Liver (tissue), 3 donors: ENCODE measurements around the gene ANAPC10.

ENCODE experiments used
- GABPA ChIP-seq, 2 donors: IDR thresholded peaks in 1 of 2; conservative IDR thresholded peaks in 1 of 2; 2 replicates each; pipeline ENCODE4 v1.6.1; 2016; ENCODE audit warnings: antibody characterized with exemption in 2 of 2, mild to moderate bottlenecking in 1 of 2, moderate library complexity in 1 of 2
- NR2F2 ChIP-seq: IDR thresholded peaks from 2 replicates; pipeline ENCODE4 v1.6.1; 2016; ENCODE audit warnings: antibody characterized with exemption
- RAD21 ChIP-seq, 2 donors: IDR thresholded peaks; 2 replicates each; pipeline ENCODE4 v1.6.1; 2016; ENCODE audit warnings: antibody characterized with exemption in 2 of 2, mild to moderate bottlenecking in 2 of 2
- REST ChIP-seq: IDR thresholded peaks from 2 replicates; pipeline ENCODE4 v1.6.1; 2016; ENCODE audit warnings: antibody characterized with exemption, mild to moderate bottlenecking
- TAF1 ChIP-seq: conservative IDR thresholded peaks from 2 replicates; pipeline ENCODE4 v1.6.1; 2016; ENCODE audit warnings: antibody characterized with exemption, mild to moderate bottlenecking
- YY1 ChIP-seq: IDR thresholded peaks from 2 replicates; pipeline ENCODE4 v1.6.1; 2016; ENCODE audit warnings: antibody characterized with exemption, mild to moderate bottlenecking
- ZBTB33 ChIP-seq: IDR thresholded peaks from 2 replicates; pipeline ENCODE4 v1.6.1; 2016; ENCODE audit warnings: antibody characterized with exemption
- TF ChIP-seq, protein P1 (sequence below): fragments of 150-350 bp; IDR thresholded peaks from 2 replicates; pipeline ENCODE4 v1.5.1; 2017; ENCODE audit warnings: improper control_type of control experiment, low read depth, low read length; ENCODE audit not compliant: missing input control
- TF ChIP-seq, protein P2 (sequence below): IDR thresholded peaks from 2 replicates; pipeline ENCODE4 v1.6.1; 2016; ENCODE audit warnings: antibody characterized with exemption
- TF ChIP-seq, protein P3 (sequence below): IDR thresholded peaks from 2 replicates; pipeline ENCODE4 v1.6.1; 2016; ENCODE audit warnings: antibody characterized with exemption
- donor health status: healthy.
- donor health status: healthy.

DNA sequence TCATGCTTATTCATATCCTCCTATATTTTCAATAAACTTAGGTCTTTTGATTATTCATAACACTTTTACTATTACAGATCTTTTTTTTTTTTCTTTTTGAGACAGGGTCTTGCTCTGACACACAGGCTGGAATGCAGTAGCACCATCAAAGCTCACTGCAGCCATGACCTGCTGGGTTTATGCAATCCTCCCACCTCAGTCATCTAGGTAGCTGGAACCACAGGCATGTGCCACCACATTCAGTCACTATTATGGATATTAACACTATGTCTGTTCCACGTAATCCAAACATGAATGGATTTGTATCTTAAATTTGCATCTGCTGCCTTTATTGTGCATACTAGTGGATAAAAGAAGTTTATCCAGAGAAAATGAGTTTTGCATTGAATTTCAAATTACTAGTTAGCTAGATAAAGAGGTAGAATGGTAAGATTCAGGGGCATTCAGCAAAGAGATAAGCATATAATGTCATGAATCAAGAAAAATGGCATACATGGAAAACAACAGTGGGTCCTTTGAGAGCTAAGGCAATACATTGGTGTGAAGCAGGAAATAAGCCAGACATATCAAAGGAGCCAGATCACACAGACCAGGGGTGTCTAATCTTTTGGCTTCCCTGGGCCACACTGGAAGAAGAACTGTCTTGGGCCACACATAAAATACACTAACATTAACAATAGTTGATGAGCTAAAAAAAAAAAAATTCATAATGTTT is 13.9 kb downstream of the ANAPC10 start:
- TF ChIP-seq NR2F2 (no peak), TAF1 (no peak), YY1 (no peak), ZBTB33 (no peak), RAD21 (IDR thresholded peaks at IDR 0.05) (no peak), REST (no peak), GABPA (IDR thresholded peaks at IDR 0.05 in 1 of 2, conservative IDR thresholded peaks at IDR 0.05 in 1 of 2) (no peak)
- TF ChIP-seq, protein P1, sequence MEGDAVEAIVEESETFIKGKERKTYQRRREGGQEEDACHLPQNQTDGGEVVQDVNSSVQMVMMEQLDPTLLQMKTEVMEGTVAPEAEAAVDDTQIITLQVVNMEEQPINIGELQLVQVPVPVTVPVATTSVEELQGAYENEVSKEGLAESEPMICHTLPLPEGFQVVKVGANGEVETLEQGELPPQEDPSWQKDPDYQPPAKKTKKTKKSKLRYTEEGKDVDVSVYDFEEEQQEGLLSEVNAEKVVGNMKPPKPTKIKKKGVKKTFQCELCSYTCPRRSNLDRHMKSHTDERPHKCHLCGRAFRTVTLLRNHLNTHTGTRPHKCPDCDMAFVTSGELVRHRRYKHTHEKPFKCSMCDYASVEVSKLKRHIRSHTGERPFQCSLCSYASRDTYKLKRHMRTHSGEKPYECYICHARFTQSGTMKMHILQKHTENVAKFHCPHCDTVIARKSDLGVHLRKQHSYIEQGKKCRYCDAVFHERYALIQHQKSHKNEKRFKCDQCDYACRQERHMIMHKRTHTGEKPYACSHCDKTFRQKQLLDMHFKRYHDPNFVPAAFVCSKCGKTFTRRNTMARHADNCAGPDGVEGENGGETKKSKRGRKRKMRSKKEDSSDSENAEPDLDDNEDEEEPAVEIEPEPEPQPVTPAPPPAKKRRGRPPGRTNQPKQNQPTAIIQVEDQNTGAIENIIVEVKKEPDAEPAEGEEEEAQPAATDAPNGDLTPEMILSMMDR = no peak
- TF ChIP-seq, protein P2, sequence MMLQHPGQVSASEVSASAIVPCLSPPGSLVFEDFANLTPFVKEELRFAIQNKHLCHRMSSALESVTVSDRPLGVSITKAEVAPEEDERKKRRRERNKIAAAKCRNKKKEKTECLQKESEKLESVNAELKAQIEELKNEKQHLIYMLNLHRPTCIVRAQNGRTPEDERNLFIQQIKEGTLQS = no peak
- TF ChIP-seq, protein P3, sequence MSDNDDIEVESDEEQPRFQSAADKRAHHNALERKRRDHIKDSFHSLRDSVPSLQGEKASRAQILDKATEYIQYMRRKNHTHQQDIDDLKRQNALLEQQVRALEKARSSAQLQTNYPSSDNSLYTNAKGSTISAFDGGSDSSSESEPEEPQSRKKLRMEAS = no peak
